SK-N-SH treated with all-trans-retinoic acid at 6 μM for 48 hours (cell line): ENCODE measurements around the gene NDRG3.

Source experiments
- ATAC-seq: fragments of 200-7000 bp; cut with Tn5 transposase; 3 replicates; pipeline ENCODE4 v1.9.1; 2020; ENCODE audit warnings: mild to moderate bottlenecking, moderate library complexity
- CSDC2 ChIP-seq: fragments of 250-450 bp; sonication (Bioruptor Pico); IDR thresholded peaks from 2 replicates; pipeline ENCODE4 v1.5.0; 2020; ENCODE audit warnings: mild to moderate bottlenecking, moderate library complexity
- CSRNP3 ChIP-seq: fragments of 250-450 bp; sonication (Bioruptor Pico); IDR thresholded peaks from 2 replicates; pipeline ENCODE4 v1.5.1; 2021; ENCODE audit warnings: mild to moderate bottlenecking, moderate library complexity
- ESRRG ChIP-seq: fragments of 250-450 bp; sonication (Bioruptor Pico); IDR thresholded peaks from 2 replicates; pipeline ENCODE4 v1.6.1; 2021; ENCODE audit warnings: mild to moderate bottlenecking
- GLIS3 ChIP-seq: fragments of 250-450 bp; sonication (Bioruptor Pico); IDR thresholded peaks from 2 replicates; pipeline ENCODE4 v1.5.0; 2020; ENCODE audit warnings: mild to moderate bottlenecking, moderate library complexity
- ISL1 ChIP-seq: fragments of 250-450 bp; sonication (Bioruptor Pico); IDR thresholded peaks from 2 replicates; pipeline ENCODE4 v2.1.2; 2022; ENCODE audit warnings: mild to moderate bottlenecking, moderate library complexity
- OSR1 ChIP-seq: fragments of 250-450 bp; sonication (Bioruptor Pico); IDR thresholded peaks from 2 replicates; pipeline ENCODE4 v1.8.0; 2022; ENCODE audit warnings: moderate library complexity, mild to moderate bottlenecking, inconsistent platforms
- PATZ1 ChIP-seq: fragments of 250-450 bp; sonication (Bioruptor Pico); IDR thresholded peaks from 2 replicates; pipeline ENCODE4 v1.8.0; 2020; ENCODE audit warnings: mild to moderate bottlenecking, moderate library complexity, borderline replicate concordance
- POU6F1 ChIP-seq: fragments of 250-450 bp; sonication (Bioruptor Pico); IDR thresholded peaks from 2 replicates; pipeline ENCODE4 v1.8.0; 2021; ENCODE audit warnings: low read depth, mild to moderate bottlenecking, moderate library complexity, borderline replicate concordance
- PPARA ChIP-seq: fragments of 250-450 bp; sonication (Bioruptor Pico); IDR thresholded peaks from 2 replicates; pipeline ENCODE4 v1.5.0; 2020; ENCODE audit warnings: mild to moderate bottlenecking, borderline replicate concordance
- RARB ChIP-seq: fragments of 250-450 bp; sonication (Bioruptor Pico); IDR thresholded peaks from 2 replicates; pipeline ENCODE4 v1.8.0; 2021; ENCODE audit warnings: mild to moderate bottlenecking, moderate library complexity
- SNAI2 ChIP-seq: fragments of 250-450 bp; sonication (Bioruptor Pico); IDR thresholded peaks from 2 replicates; pipeline ENCODE4 v1.5.0; 2020; ENCODE audit warnings: mild to moderate bottlenecking, moderate library complexity
- TCF4 ChIP-seq: fragments of 250-450 bp; sonication (Bioruptor Pico); IDR thresholded peaks from 2 replicates; pipeline ENCODE4 v1.8.0; 2021; ENCODE audit warnings: mild to moderate bottlenecking, moderate library complexity, borderline replicate concordance
- TOX ChIP-seq: fragments of 250-450 bp; sonication (Bioruptor Pico); IDR thresholded peaks from 2 replicates; pipeline ENCODE4 v1.8.0; 2021; ENCODE audit warnings: mild to moderate bottlenecking, moderate library complexity, borderline replicate concordance
- TSHZ2 ChIP-seq: fragments of 250-450 bp; sonication (Bioruptor Pico); IDR thresholded peaks from 2 replicates; pipeline ENCODE4 v1.5.0; 2020; ENCODE audit warnings: mild to moderate bottlenecking, moderate library complexity
- ZC3H10 ChIP-seq: fragments of 250-450 bp; sonication (Bioruptor Pico); IDR thresholded peaks from 2 replicates; pipeline ENCODE4 v1.5.1; 2021; ENCODE audit warnings: mild to moderate bottlenecking, moderate library complexity
- ZFP3 ChIP-seq: fragments of 250-450 bp; sonication (Bioruptor Pico); IDR thresholded peaks from 2 replicates; pipeline ENCODE4 v1.5.0; 2020; ENCODE audit warnings: mild to moderate bottlenecking, moderate library complexity
- ZFP30 ChIP-seq: fragments of 450-650 bp; formaldehyde crosslinking; IDR thresholded peaks from 2 replicates; pipeline ENCODE4 v1.5.0; 2022; ENCODE audit warnings: mild to moderate bottlenecking, moderate library complexity
- ZNF565 ChIP-seq: fragments of 450-650 bp; formaldehyde crosslinking; conservative IDR thresholded peaks from 2 replicates; pipeline ENCODE4 v1.5.0; 2020; ENCODE audit warnings: low read depth, mild to moderate bottlenecking, moderate library complexity
- ZNF70 ChIP-seq: fragments of 450-650 bp; formaldehyde crosslinking; IDR thresholded peaks from 2 replicates; pipeline ENCODE4 v1.5.0; 2020; ENCODE audit warnings: mild to moderate bottlenecking, moderate library complexity
- ZNF8 ChIP-seq: fragments of 450-650 bp; formaldehyde crosslinking; IDR thresholded peaks from 2 replicates; pipeline ENCODE4 v1.5.0; 2020; ENCODE audit warnings: mild to moderate bottlenecking, moderate library complexity

The NDRG3 gene

GRCh38 chr20:36624068-36624943 is 121.6 kb downstream of the NDRG3 start (continued):
- TF ChIP-seq ZFP3 (CRISPR knock-in tag), result no peak
- TF ChIP-seq ZFP30 (CRISPR knock-in tag), result no peak

- no peak for ATAC-seq
- TF ChIP-seq CSDC2 (CRISPR knock-in tag), result no peak
- no peak for TF ChIP-seq PATZ1 (CRISPR knock-in tag)
- no peak for TF ChIP-seq ESRRG (CRISPR knock-in tag)
- no peak for TF ChIP-seq ZFP30 (CRISPR knock-in tag)
- no peak for TF ChIP-seq ZC3H10 (CRISPR knock-in tag)
- TF ChIP-seq ZNF70 (CRISPR knock-in tag), result no peak
- TF ChIP-seq TCF4 (CRISPR knock-in tag), result no peak
- no peak for TF ChIP-seq TSHZ2 (CRISPR knock-in tag)
- no peak for TF ChIP-seq TOX (CRISPR knock-in tag)
- TF ChIP-seq POU6F1 (CRISPR knock-in tag), result no peak
- TF ChIP-seq ZFP3 (CRISPR knock-in tag), result no peak
- TF ChIP-seq CSRNP3 (CRISPR knock-in tag), result no peak
- TF ChIP-seq GLIS3 (CRISPR knock-in tag), result no peak
- no peak for TF ChIP-seq SNAI2 (CRISPR knock-in tag)
- TF ChIP-seq OSR1 (CRISPR knock-in tag), result no peak
- no peak for TF ChIP-seq ZNF565 (CRISPR knock-in tag)
- no peak for TF ChIP-seq ISL1 (CRISPR knock-in tag)
- no peak for TF ChIP-seq RARB (CRISPR knock-in tag)
- no peak for TF ChIP-seq PPARA (CRISPR knock-in tag)
- TF ChIP-seq ZNF8, result no peak
Measured at GRCh38 chr20:36623444-36623843, 122.4 kb downstream of the NDRG3 start.

GRCh38 chr20:36620917-36621316 is 125.0 kb downstream of the NDRG3 start:
- TF ChIP-seq TCF4 (CRISPR knock-in tag), result no peak
- TF ChIP-seq, all 23 proteins: peak for 0
- ATAC-seq, result no peak
